ENCODE data around the gene NPHP4.

GRCh38 chr1:5830771-5831599 is 161.2 kb downstream of the NPHP4 start:
- TF ChIP-seq CTCF (IDR thresholded peaks at IDR 0.05) (peak in 3 of 6 experiments; percentile 5 to 11 (median 9)), POLR2A (IDR thresholded peaks at IDR 0.05) (no peak)
